Lower leg skin (tissue), 3 donors: ENCODE data around the gene ARL5B.

Experiments
- POLR2A ChIP-seq, 2 donors: fragments of 450-650 bp; IDR thresholded peaks; one replicate each; pipeline ENCODE4 v1.6.1; 2016 to 2017; ENCODE audit warnings: antibody characterized with exemption in 2 of 2, mild to moderate bottlenecking in 1 of 2, moderate library complexity in 1 of 2
- TF ChIP-seq, protein P1 (sequence below), 3 donors: fragments of 450-650 bp; IDR thresholded peaks; one replicate each; pipeline ENCODE4 v1.5.1; 2016; ENCODE audit warnings: antibody characterized with exemption in 3 of 3, mild to moderate bottlenecking in 3 of 3, moderate library complexity in 2 of 3

DNA sequence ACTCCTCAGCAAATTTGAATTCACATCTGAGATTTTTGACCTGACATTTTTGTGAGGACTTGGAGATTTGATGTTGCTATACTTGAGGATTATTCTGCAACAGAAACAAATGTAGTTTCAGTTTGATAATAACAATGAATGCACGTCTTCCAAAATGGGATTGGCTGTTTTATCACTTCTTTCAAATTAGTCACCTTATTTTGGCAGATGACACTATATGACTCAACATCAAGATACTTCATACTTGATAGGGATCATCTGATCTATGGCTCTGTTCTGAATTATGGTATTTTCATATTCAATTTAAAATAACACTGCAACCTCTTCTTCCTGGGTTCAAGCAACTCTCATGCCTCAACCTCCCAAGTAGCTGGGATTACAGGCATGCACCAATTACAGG, 24.2 kb downstream of the ARL5B start:
- TF ChIP-seq, protein P1, sequence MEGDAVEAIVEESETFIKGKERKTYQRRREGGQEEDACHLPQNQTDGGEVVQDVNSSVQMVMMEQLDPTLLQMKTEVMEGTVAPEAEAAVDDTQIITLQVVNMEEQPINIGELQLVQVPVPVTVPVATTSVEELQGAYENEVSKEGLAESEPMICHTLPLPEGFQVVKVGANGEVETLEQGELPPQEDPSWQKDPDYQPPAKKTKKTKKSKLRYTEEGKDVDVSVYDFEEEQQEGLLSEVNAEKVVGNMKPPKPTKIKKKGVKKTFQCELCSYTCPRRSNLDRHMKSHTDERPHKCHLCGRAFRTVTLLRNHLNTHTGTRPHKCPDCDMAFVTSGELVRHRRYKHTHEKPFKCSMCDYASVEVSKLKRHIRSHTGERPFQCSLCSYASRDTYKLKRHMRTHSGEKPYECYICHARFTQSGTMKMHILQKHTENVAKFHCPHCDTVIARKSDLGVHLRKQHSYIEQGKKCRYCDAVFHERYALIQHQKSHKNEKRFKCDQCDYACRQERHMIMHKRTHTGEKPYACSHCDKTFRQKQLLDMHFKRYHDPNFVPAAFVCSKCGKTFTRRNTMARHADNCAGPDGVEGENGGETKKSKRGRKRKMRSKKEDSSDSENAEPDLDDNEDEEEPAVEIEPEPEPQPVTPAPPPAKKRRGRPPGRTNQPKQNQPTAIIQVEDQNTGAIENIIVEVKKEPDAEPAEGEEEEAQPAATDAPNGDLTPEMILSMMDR (IDR thresholded peaks at IDR 0.05) = no peak
- no peak for TF ChIP-seq POLR2A (IDR thresholded peaks at IDR 0.05)
